ENCODE results near the gene SKIC8. TPM values are rescaled to one million over a fixed set of nuclear protein-coding genes. Genes with fewer than 3 reads are reported as not detected.

Gene SKIC8
- total and polyA plus RNA-seq, 3 donors from 2014 or later, result 82.3 to 135 (median 93.1) TPM

DNA sequence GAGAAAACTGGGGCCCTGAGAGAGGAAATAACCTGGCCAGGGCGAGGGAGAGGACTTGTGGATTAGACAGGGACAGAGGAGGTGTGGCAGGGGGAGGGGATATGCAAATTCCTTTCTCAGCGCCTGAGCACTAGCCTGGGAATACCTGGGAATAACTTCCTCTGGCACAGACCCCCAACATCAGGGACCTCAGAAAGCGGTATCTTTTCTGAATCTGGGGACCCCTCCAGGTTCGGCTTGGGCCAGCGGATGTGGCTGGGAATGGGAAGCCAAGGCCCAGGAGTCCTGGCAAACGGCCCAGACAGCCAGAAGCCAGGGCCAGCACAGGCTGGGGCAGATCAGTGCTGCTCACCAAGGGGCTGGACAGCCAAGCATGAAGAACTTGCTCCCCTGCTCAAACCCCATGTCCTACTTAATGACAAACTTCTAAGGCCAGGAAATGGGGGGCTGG is 55.9 kb downstream of the SKIC8 start:
- no peaks in the 10 kb centered on the region for H3K27me3 ChIP-seq
- DNase-seq, result peak; percentile 52
- 54 to 64% methylated on average over 5 to 6 of the region's 6 CpGs for WGBS, 2 donors

DNA sequence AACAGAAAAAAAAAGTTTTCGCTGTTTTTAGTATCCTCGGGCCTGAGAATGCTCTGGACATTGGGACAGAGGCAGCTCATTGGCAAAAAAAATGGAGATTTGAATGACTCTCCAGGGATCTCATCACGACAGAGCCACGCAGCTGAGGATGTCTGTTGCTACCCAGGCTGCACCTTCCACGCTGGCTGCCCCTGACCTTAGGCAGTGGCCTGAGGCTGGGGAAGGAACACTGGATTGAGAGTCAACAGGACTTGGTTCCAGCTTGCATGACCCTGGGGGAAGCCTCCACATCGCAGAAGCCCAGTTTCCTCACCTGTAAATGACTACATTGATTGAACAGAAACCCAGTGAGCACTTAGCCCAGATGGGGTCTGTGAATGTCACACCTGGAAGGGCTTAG is 56.4 kb downstream of the SKIC8 start:
- intact Hi-C loops (cut with DNase I; ENCODE audit: low total_unique reads), result loop anchor here (5.0 to 10.0 kb wide), 2 partner anchors 131 to 278 kb away; no protein-coding TSS in a partner anchor
- TF ChIP-seq POLR2A (IDR thresholded peaks at IDR 0.05), result no peak
- TF ChIP-seq, protein P1, sequence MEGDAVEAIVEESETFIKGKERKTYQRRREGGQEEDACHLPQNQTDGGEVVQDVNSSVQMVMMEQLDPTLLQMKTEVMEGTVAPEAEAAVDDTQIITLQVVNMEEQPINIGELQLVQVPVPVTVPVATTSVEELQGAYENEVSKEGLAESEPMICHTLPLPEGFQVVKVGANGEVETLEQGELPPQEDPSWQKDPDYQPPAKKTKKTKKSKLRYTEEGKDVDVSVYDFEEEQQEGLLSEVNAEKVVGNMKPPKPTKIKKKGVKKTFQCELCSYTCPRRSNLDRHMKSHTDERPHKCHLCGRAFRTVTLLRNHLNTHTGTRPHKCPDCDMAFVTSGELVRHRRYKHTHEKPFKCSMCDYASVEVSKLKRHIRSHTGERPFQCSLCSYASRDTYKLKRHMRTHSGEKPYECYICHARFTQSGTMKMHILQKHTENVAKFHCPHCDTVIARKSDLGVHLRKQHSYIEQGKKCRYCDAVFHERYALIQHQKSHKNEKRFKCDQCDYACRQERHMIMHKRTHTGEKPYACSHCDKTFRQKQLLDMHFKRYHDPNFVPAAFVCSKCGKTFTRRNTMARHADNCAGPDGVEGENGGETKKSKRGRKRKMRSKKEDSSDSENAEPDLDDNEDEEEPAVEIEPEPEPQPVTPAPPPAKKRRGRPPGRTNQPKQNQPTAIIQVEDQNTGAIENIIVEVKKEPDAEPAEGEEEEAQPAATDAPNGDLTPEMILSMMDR (IDR thresholded peaks at IDR 0.05), result no peak
- H3K4me3 ChIP-seq, result no peak overlapping the region
- H3K36me3 ChIP-seq (ENCODE audit: low read depth, missing control alignments), result no peaks in the 10 kb centered on the region
- no peak overlapping the region for H3K27ac ChIP-seq
- H3K4me1 ChIP-seq, result no peaks in the 10 kb centered on the region
- no peaks in the 10 kb centered on the region for H3K9me3 ChIP-seq
- 82% methylated on average over 6 of the region's 6 CpGs for WGBS, 2 donors
- DNase-seq, result no peak
- H3K27me3 ChIP-seq, result no peaks in the 10 kb centered on the region

More for the DNA sequence above, 55.9 kb downstream of the SKIC8 start:
- no peaks in the 10 kb centered on the region for H3K4me1 ChIP-seq
- no peaks in the 10 kb centered on the region for H3K36me3 ChIP-seq (ENCODE audit: low read depth, missing control alignments)
- no peak overlapping the region for H3K27ac ChIP-seq
- no peak overlapping the region for H3K4me3 ChIP-seq
- no peaks in the 10 kb centered on the region for H3K9me3 ChIP-seq
- TF ChIP-seq, protein P1 (IDR thresholded peaks at IDR 0.05), result no peak
- TF ChIP-seq POLR2A (IDR thresholded peaks at IDR 0.05), result no peak
- intact Hi-C loops (cut with DNase I; ENCODE audit: low total_unique reads), result loop anchor here (5.0 to 10.0 kb wide), 2 partner anchors 131 to 279 kb away; no protein-coding TSS in a partner anchor

DNA sequence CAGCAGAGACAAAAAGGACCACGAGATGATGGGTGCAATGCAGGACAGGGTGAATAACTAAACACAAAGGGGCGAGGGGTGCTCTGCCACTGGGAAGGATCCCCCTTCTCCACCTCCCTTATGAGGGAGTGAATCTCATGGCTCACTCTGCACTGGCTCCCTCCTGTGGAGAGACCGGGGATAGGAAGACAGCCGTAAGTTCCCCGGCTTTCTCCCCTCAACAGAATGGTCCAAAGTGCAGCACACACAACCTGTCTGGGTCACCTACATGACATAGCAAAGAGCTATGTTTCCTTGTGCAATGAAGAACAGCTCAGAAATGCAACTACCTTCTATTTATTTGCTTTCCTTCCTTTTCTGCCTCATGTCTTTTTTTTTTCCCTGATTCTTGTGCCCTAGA is 57.3 kb downstream of the SKIC8 start:
- intact Hi-C loops (cut with DNase I; ENCODE audit: low total_unique reads), result loop anchor here (5.0 to 10.0 kb wide), 2 partner anchors 130 to 277 kb away; no protein-coding TSS in a partner anchor
- Histone ChIP-seq H3K4me1 (no peaks in the 10 kb centered on the region), H3K4me3 (no peak overlapping the region), H3K36me3 (ENCODE audit: low read depth, missing control alignments) (no peaks in the 10 kb centered on the region), H3K27ac (no peak overlapping the region), H3K27me3 (no peaks in the 10 kb centered on the region), H3K9me3 (no peaks in the 10 kb centered on the region)
- WGBS, 2 donors, result 80 to 82% methylated on average over 5 of the region's 5 CpGs
- DNase-seq, result peak; percentile 45
- no peak for TF ChIP-seq POLR2A (IDR thresholded peaks at IDR 0.05)
- TF ChIP-seq, protein P1 (IDR thresholded peaks at IDR 0.05), result peak in 2 of 3 experiments; percentile 29 to 41

DNA sequence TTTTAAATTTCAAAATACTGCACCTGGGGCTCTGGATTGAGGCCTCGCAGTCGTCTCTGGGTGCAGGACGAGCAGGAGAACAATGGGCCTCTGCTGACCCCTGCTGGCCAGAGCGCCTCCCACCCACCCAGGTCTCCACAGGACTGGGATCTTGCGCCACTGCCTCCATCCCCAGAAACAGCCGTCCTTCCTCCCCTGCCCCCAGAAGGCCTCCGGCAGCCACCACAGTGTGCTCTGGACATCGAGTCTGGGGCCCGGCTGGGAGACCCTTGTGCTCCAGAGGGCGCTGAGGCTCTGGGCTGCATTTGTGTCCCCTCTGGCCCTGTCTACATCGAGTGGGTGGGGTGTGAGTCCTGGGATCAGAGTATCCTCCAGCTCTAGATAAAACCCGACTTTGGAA is 58.4 kb downstream of the SKIC8 start:
- Histone ChIP-seq H3K4me1 (no peaks in the 10 kb centered on the region), H3K27ac (no peak overlapping the region)
- WGBS, 2 donors, result 20 to 35% methylated on average over 8 to 12 of the region's 12 CpGs

More for the DNA sequence above, 58.4 kb downstream of the SKIC8 start:
- intact Hi-C loops (cut with DNase I; ENCODE audit: low total_unique reads), result loop anchor here (5.0 to 10.0 kb wide), 2 partner anchors 129 to 276 kb away; no protein-coding TSS in a partner anchor
- Histone ChIP-seq H3K9me3 (no peaks in the 10 kb centered on the region), H3K4me3 (no peak overlapping the region), H3K36me3 (ENCODE audit: low read depth, missing control alignments) (no peaks in the 10 kb centered on the region), H3K27me3 (no peaks in the 10 kb centered on the region)
- TF ChIP-seq, protein P1 (IDR thresholded peaks at IDR 0.05), result peak; percentile 72 to 86 (median 85)
- TF ChIP-seq POLR2A (IDR thresholded peaks at IDR 0.05), result no peak
- peak; percentile 92 for DNase-seq
